GM12872 (cell line): ENCODE data around the gene VIPR2.

Experiments
- TF ChIP-seq, protein P1 (sequence below): IDR thresholded peaks from 3 replicates; pipeline ENCODE4 v1.5.1; 2011; ENCODE audit warnings: low read depth, mild to moderate bottlenecking, low read length, moderate library complexity; ENCODE audit not compliant: insufficient read depth

Gene VIPR2

GRCh38 chr7:159017741-159018140 is 126.9 kb downstream of the VIPR2 start:
- TF ChIP-seq, protein P1, sequence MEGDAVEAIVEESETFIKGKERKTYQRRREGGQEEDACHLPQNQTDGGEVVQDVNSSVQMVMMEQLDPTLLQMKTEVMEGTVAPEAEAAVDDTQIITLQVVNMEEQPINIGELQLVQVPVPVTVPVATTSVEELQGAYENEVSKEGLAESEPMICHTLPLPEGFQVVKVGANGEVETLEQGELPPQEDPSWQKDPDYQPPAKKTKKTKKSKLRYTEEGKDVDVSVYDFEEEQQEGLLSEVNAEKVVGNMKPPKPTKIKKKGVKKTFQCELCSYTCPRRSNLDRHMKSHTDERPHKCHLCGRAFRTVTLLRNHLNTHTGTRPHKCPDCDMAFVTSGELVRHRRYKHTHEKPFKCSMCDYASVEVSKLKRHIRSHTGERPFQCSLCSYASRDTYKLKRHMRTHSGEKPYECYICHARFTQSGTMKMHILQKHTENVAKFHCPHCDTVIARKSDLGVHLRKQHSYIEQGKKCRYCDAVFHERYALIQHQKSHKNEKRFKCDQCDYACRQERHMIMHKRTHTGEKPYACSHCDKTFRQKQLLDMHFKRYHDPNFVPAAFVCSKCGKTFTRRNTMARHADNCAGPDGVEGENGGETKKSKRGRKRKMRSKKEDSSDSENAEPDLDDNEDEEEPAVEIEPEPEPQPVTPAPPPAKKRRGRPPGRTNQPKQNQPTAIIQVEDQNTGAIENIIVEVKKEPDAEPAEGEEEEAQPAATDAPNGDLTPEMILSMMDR: no peak

GRCh38 chr7:159017210-159017609 is 127.5 kb downstream of the VIPR2 start:
- TF ChIP-seq, protein P1: no peak

GRCh38 chr7:159016591-159016990 is 128.1 kb downstream of the VIPR2 start:
- TF ChIP-seq, protein P1: no peak

- TF ChIP-seq, protein P1: no peak
Measured at GRCh38 chr7:159015454-159016410, 128.9 kb downstream of the VIPR2 start.

GRCh38 chr7:159015081-159015453 is 129.6 kb downstream of the VIPR2 start:
- TF ChIP-seq, protein P1: no peak

DNA sequence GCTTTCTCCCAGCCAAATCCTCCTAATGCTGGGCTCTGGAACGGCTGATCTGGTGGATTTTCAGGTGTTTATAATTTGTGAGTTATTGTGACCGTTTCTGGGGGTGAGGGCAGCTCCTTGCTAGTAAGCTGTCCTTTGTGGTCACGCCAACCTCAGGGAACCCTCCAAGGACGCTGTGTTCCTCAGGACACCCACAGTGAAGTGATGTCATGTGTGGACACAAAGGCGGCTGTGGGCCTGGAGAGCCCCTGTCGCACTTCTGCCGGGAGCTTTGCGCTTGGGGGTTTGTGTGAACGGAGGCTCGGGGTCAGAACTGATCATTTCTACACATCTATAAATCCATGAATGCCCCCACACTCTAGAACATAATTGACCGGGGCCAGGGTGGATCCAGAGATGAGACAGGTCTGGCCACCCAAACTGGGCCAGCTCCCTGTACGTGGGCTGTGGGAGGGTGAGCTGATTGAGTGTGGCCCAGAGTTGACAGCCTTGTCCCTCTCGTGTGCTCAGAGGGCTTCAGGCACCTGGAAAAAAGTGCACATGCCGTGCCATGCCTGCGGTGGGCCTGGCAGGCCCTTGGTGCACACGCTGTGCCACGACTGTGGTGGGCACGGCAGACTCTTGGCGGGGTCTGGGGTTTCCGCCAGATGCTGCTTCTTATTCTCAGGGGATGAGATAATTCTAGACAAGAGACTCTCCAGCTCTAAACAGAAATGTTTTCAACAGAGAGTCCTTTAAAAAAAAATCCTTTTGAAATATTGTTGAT is 130.2 kb downstream of the VIPR2 start:
- TF ChIP-seq, protein P1: no peak

DNA sequence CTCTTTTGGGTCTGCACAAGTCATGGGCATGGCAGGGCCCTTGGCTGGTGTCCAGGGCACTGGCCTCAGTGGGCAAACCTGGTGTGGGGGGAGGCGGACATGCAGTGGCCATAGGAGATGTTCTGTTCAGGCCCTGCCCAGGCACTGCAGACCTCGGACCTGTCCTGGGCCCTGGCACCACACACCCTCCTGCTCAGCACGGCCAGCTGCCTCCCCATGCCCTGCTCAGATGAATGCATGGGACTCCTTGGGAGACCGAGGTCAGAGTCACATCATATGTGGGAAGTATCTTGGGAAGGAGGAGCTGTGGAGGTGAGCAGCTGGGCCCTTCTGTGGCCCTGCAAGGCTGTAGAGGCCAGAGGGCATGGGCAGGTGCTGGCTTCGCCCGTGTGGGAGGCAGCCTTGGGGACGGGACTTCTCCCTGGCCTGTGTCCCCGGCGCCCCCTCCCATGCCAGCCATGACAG is 130.8 kb downstream of the VIPR2 start:
- TF ChIP-seq, protein P1: no peak
